Measurements from ENCODE around the gene TMEM132D. TPM values are rescaled to one million over a fixed set of nuclear protein-coding genes. Genes with fewer than 3 reads are reported as not detected.

Gene TMEM132D
- total and polyA plus RNA-seq, 4 donors, result 0.01 to 0.14 (median 0.08) TPM

GRCh38 chr12:129489100-129489676, 414.6 kb downstream of the TMEM132D start:
- 79% methylated on average over 1 of the region's 1 CpG for WGBS
- TF ChIP-seq YY1 (IDR thresholded peaks at IDR 0.05) (no peak), FOXA1 (IDR thresholded peaks at IDR 0.05) (no peak), FOXA2 (IDR thresholded peaks at IDR 0.05) (no peak), HNF4A (conservative IDR thresholded peaks at IDR 0.05) (no peak)
- Histone ChIP-seq H3K4me3 (ENCODE audit: low read depth in 1 of 3, low read length in 3 of 3) (no peak overlapping the region), H3K27ac (ENCODE audit: low read depth in 1 of 2, low read length in 2 of 2) (no peak overlapping the region), H3K36me3 (ENCODE audit: control insufficient read depth in 4 of 4, insufficient read depth in 3 of 4, low read depth in 1 of 4, low read length in 3 of 4) (no peaks in the 10 kb centered on the region), H3K27me3 (ENCODE audit: control insufficient read depth in 4 of 4, insufficient read depth in 4 of 4, low read length in 3 of 4) (peaks cover 0 to 5% (median 0%) of the 10 kb centered on the region in 4 donors), H3K9me3 (ENCODE audit: control insufficient read depth in 4 of 4, low read length in 3 of 4) (no peaks in the 10 kb centered on the region), H3K9ac (ENCODE audit: low read depth in 1 of 2, low read length in 2 of 2) (no peak overlapping the region), H3K4me1 (ENCODE audit: control insufficient read depth in 4 of 4, insufficient read depth in 4 of 4, low read length in 3 of 4) (no peaks in the 10 kb centered on the region)
- DNase-seq (ENCODE audit: low spot score), result no peak

- TF ChIP-seq, protein P1, sequence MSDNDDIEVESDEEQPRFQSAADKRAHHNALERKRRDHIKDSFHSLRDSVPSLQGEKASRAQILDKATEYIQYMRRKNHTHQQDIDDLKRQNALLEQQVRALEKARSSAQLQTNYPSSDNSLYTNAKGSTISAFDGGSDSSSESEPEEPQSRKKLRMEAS (IDR thresholded peaks at IDR 0.05), result no peak
- no peak overlapping the region for H3K9ac ChIP-seq (ENCODE audit: low read depth in 1 of 2, low read length in 2 of 2)
- H3K27ac ChIP-seq (ENCODE audit: low read depth in 1 of 2, low read length in 2 of 2), result no peak overlapping the region
- H3K27me3 ChIP-seq (ENCODE audit: control insufficient read depth in 4 of 4, insufficient read depth in 4 of 4, low read length in 3 of 4), result peaks cover 0 to 5% (median 0%) of the 10 kb centered on the region in 4 donors
- H3K9me3 ChIP-seq (ENCODE audit: control insufficient read depth in 4 of 4, low read length in 3 of 4), result no peaks in the 10 kb centered on the region
- no peak for DNase-seq (ENCODE audit: low spot score)
- H3K36me3 ChIP-seq (ENCODE audit: control insufficient read depth in 4 of 4, insufficient read depth in 3 of 4, low read depth in 1 of 4, low read length in 3 of 4), result no peaks in the 10 kb centered on the region
- H3K4me3 ChIP-seq (ENCODE audit: low read depth in 1 of 3, low read length in 3 of 3), result no peak overlapping the region
- H3K4me1 ChIP-seq (ENCODE audit: control insufficient read depth in 4 of 4, insufficient read depth in 4 of 4, low read length in 3 of 4), result no peaks in the 10 kb centered on the region
- 71% methylated on average over 8 of the region's 8 CpGs for WGBS
These were observed 416.9 kb downstream of the TMEM132D start for GRCh38 chr12:129486931-129487330.

GRCh38 chr12:129483111-129483893, 420.5 kb downstream of the TMEM132D start:
- H3K9ac ChIP-seq (ENCODE audit: low read depth in 1 of 2, low read length in 2 of 2), result no peak overlapping the region
- H3K27ac ChIP-seq (ENCODE audit: low read depth in 1 of 2, low read length in 2 of 2), result no peak overlapping the region
- no peaks in the 10 kb centered on the region for H3K4me1 ChIP-seq (ENCODE audit: control insufficient read depth in 4 of 4, insufficient read depth in 4 of 4, low read length in 3 of 4)
- H3K9me3 ChIP-seq (ENCODE audit: control insufficient read depth in 4 of 4, low read length in 3 of 4), result no peaks in the 10 kb centered on the region
- TF ChIP-seq EGR1 (IDR thresholded peaks at IDR 0.05; ENCODE audit: low read depth in 2 of 2) (no peak), HNF4G (IDR thresholded peaks at IDR 0.05) (no peak), HNF4A (conservative IDR thresholded peaks at IDR 0.05) (no peak), RXRA (IDR thresholded peaks at IDR 0.05) (no peak), YY1 (IDR thresholded peaks at IDR 0.05) (no peak), SP1 (IDR thresholded peaks at IDR 0.05) (no peak), FOXA1 (IDR thresholded peaks at IDR 0.05) (no peak), TAF1 (conservative IDR thresholded peaks at IDR 0.05) (no peak), NR2F2 (IDR thresholded peaks at IDR 0.05) (no peak), REST (IDR thresholded peaks at IDR 0.05) (no peak), GABPA (IDR thresholded peaks at IDR 0.05 in 1 of 2, conservative IDR thresholded peaks at IDR 0.05 in 1 of 2) (no peak), ZBTB33 (IDR thresholded peaks at IDR 0.05) (no peak), JUND (IDR thresholded peaks at IDR 0.05) (no peak), CTCF (IDR thresholded peaks at IDR 0.05; ENCODE audit: low read depth, low read length, missing input control) (no peak), FOXA2 (IDR thresholded peaks at IDR 0.05) (no peak)
- TF ChIP-seq, protein P2, sequence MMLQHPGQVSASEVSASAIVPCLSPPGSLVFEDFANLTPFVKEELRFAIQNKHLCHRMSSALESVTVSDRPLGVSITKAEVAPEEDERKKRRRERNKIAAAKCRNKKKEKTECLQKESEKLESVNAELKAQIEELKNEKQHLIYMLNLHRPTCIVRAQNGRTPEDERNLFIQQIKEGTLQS (IDR thresholded peaks at IDR 0.05), result no peak
- TF ChIP-seq, protein P1 (IDR thresholded peaks at IDR 0.05), result no peak
- H3K27me3 ChIP-seq (ENCODE audit: control insufficient read depth in 4 of 4, insufficient read depth in 4 of 4, low read length in 3 of 4), result peaks cover 0 to 5% (median 0%) of the 10 kb centered on the region in 4 donors
- H3K36me3 ChIP-seq (ENCODE audit: control insufficient read depth in 4 of 4, insufficient read depth in 3 of 4, low read depth in 1 of 4, low read length in 3 of 4), result no peaks in the 10 kb centered on the region
- no peak for DNase-seq (ENCODE audit: low spot score)
- WGBS, result 85% methylated on average over 16 of the region's 16 CpGs
- H3K4me3 ChIP-seq (ENCODE audit: low read depth in 1 of 3, low read length in 3 of 3), result no peak overlapping the region

Measured in liver (tissue), 9 donors.